T-helper 2 cell (primary cell): ENCODE measurements around the gene TMEM109.

ENCODE experiments used
- DNase-seq, 5 experiments: peaks; one replicate each; pipeline versions ENCODE4 v3.0.0 to v3.0.0-alpha.2; 2012 to 2022
- total RNA-seq, 2 donors: gene quantifications; one replicate each; lab custom pipeline; 2026; lab: John Stamatoyannopoulos, UW

Gene TMEM109, protein sequence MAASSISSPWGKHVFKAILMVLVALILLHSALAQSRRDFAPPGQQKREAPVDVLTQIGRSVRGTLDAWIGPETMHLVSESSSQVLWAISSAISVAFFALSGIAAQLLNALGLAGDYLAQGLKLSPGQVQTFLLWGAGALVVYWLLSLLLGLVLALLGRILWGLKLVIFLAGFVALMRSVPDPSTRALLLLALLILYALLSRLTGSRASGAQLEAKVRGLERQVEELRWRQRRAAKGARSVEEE
- 23.1 to 34.4 reads per million in 2 donors for total RNA-seq

DNA sequence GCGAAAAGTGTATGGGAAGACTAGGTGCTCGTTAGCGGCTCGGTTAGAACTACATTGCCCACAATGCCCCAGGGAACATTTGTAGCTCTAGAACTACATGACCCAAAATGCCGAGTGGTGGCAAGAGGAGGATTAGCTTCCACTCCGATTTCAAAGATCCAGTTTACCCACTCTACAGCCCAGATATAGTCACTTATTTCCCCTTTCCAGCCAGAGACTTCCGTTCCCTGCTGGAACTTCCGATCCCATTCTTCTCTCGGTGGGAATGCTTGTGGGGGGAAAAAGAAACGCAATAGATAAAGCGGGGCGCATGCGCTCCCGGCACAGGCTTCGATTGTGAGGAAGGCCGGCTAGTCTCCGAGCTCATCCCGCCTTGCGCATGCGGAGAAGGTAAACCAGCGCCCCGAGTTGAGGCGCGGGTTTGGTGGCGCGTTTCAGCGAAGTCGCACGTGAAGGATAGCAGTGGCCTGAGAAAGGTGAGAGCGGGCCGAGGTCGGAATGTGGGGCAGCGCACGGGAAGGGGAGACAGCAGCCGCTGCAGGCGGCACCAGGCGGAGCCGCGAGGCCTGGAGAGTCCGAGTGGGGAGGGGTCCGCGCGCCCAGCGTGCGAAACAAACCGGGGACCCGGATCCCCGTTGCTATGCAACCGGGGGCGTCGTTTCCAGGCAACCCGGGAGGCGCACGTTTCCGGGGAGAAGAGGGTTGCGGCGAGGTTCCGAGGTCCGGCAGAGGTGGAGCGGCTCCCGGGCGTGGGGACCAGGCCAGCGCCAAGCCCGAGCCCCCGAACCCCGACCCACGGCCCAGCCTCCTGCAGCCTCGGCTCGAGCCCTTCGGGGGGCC, at the start of gene TMEM109:
TMEM109 (plus strand) TSS at position 366 of the 840 bp plus-strand sequence. CDS start 5,536 bp downstream, outside the sequence.
- DNase-seq: peak; percentile 69 to 91 (median 87)

GRCh38 chr11:60864856-60865513, 49.0 kb upstream of the TMEM109 start:
- DNase-seq: peak in 1 of 5 experiments; percentile 90

GRCh38 chr11:60866911-60867870, 46.8 kb upstream of the TMEM109 start, which contains the start of gene ZP1:
Gene ZP1 (plus strand): TSS chr11:60867542. CDS start chr11:60867562, 20 bp downstream.
- no peak for DNase-seq

DNA sequence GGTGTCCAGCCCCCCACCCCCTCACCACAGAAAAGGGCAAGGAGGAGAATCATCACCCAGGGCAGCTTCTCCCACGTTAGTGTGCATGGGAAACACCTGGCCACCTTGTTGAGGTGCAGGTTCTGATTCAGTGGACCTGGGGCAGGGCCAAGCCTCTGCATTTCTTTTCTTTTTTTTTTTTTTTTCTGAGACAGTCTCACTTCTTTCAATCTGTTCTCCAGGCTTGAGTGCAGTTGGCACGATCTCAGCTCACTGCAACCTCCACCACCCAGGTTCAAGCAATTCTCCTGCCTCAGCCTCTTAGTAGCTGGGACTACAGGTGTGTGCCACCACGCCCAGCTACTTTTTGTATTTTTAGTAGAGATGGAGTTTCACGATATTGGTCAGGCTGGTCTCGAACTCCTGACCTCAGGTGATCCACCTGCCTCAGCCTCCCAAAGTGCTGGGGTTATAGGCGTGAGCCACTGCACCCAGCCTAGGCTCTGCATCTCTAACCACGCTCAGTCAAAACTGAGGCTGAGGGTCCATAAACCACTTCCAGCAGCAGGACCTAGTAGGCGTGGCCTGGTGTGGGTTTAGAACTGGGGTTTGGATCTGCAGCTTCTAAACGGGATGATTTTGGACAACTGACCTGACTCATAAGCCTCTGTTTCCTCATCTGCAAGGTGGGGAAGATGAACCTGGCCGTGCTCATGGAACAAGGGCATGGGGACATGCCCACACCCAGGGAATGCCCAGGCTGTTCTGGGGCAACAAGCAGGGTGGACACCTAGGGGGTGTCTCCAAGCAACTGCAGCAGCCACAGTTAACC, 45.9 kb upstream of the TMEM109 start:
- peak in 1 of 5 experiments; percentile 75 for DNase-seq

GRCh38 chr11:60868682-60869450, 45.1 kb upstream of the TMEM109 start:
- peak in 1 of 5 experiments; percentile 75 for DNase-seq

- no peak for DNase-seq
Measured at GRCh38 chr11:60869451-60869825, 44.5 kb upstream of the TMEM109 start.

DNA sequence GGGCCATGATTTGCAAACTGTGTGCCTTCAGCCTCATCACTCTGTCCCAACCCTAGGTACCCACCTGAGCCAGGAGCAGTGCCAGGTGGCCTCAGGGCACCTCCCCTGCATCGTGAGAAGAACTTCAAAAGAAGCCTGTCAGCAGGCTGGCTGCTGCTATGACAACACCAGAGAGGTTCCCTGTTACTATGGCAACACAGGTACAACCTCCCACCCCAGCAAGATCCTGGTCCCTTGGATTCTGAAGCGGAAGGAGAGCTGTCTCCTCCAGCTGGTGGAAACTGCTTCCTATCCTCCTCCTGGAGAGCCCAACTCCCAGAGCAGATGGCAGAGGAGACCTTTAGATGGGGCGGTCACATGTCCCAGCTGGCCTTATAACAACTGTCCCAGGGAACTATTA, 43.7 kb upstream of the TMEM109 start:
- peak in 2 of 5 experiments; percentile 23 to 72 for DNase-seq

GRCh38 chr11:60870733-60871377, 43.1 kb upstream of the TMEM109 start:
- peak in 1 of 5 experiments; percentile 62 for DNase-seq

DNA sequence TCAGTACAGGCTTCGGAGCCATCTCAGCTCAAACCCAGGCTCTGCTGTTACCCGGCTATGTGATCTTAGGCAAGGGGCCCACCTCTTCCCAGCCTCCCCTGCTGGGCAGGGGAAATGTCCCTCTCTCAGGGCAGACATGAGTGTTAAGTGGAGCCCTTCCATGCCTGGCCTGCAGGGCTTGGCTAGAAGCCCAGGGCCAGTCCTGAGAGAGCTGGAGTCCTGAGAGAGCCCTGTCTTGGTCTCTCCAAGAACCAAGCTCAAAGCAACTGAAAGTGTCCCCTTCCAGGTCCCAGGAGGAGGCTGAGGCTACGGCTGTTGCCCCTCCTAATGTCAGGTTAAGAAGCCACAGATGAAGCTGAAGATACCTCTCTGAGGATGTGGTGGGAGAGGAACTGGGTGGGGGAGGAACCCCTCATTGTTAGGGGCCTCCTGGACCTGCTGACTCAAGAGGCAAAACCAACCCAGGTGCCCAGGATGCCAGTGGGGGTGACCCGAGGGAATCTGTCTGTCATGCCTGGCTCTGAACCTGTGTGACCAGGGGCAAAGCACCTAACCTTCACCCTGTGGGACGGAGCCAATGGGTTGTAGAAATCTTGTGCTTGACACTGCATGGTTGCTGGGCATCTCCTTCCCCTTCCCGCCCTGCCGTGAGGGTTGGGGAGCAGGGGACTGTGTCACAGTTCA, 42.4 kb upstream of the TMEM109 start:
- peak in 1 of 5 experiments; percentile 90 for DNase-seq

DNA sequence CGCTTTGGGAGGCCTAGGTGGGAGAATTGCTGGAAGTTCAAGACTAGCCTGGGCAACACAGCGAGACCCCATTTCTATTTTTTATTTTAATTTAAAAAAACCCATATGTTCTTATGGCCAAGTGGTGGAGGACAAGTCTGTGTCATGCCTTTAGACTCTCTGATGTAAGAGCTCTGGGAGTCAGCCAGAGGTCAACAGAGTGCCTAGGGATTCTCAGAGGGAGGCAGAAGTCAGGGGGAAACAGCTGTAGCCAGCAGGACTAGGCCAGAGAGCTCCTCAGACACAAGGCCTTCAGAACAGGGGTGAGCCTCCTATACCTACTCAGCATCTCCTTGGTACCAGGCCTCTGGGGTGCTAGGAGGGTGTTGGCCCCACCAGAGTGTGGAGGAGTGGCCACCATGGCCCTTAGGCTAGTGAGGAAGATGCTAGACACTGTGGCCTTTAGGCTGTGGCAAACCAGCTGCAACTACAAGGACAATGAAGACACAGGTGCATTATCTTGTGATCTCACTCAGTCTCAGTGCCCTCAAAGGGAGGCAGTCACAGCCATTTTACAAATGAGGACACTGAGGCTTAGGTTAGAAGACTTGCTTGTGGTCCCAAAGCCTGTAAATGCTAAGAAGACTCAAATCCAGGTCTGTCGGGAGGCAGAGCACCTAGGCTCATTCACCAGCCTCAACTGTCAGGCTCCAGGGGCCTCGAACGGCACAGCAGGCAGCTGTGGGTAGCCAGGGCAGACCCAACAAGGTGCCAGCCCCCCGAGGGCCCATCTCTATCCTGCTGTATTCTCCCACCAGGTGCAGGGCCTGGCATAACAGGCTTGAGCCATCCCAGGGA, 41.6 kb upstream of the TMEM109 start:
- peak in 1 of 5 experiments; percentile 58 for DNase-seq

- peak in 1 of 5 experiments; percentile 70 for DNase-seq
Measured at GRCh38 chr11:60872961-60873524, 40.9 kb upstream of the TMEM109 start.

GRCh38 chr11:60873533-60873932, 40.4 kb upstream of the TMEM109 start:
- DNase-seq: no peak

DNA sequence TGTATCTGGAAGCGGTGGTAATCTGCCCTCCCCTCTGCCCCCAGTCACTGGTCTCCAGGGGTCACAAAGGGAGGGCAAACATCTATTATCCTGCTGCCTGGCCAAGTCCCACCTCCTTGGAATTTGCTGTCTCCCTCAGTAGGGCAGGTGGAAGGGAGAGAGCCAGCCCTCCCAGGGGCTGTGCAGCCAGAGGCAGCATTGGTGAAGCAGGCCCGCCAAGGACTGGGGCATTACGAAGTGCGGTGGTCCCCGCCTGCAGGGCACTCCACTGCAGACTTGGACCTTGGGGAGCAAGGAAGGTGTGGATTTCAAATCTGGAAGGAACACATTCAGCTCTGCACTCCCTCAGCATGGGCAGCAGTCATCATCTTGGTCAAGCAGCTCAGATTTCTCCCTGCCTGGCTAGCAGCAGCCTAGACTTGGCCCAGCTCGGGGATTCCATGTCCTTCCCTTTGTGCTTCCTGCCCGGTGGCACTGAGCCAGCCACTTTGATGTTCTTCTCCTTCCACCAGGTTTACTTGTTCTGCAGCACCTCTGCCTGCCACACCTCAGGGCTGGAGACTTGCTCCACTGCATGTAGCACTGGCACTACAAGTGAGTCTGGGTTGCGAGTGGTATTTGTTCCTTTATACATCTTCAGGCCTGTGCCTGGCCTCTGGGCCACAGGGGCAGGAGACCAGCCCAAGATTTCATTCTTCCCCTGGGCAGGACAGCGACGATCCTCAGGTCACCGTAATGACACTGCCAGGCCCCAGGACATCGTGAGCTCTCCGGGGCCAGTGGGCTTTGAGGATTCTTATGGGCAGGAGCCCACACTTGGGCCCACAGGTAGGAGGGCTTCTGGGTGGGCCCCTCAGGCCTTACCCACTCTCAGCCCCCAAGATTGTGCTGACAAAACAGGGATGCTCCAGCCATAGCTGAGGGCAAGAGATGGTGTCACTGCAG, 39.3 kb upstream of the TMEM109 start:
- no peak for DNase-seq

GRCh38 chr11:60875366-60876167, 38.4 kb upstream of the TMEM109 start:
- DNase-seq: no peak

- DNase-seq: no peak
Measured at GRCh38 chr11:60876168-60876485, 37.8 kb upstream of the TMEM109 start.
